Measurements from ENCODE around the gene DACH1.

GRCh38 chr13:71481501-71481900, 385.5 kb downstream of the DACH1 start:
- TF ChIP-seq, protein P1, sequence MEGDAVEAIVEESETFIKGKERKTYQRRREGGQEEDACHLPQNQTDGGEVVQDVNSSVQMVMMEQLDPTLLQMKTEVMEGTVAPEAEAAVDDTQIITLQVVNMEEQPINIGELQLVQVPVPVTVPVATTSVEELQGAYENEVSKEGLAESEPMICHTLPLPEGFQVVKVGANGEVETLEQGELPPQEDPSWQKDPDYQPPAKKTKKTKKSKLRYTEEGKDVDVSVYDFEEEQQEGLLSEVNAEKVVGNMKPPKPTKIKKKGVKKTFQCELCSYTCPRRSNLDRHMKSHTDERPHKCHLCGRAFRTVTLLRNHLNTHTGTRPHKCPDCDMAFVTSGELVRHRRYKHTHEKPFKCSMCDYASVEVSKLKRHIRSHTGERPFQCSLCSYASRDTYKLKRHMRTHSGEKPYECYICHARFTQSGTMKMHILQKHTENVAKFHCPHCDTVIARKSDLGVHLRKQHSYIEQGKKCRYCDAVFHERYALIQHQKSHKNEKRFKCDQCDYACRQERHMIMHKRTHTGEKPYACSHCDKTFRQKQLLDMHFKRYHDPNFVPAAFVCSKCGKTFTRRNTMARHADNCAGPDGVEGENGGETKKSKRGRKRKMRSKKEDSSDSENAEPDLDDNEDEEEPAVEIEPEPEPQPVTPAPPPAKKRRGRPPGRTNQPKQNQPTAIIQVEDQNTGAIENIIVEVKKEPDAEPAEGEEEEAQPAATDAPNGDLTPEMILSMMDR (IDR thresholded peaks at IDR 0.05): no peak
- TF ChIP-seq POLR2A (IDR thresholded peaks at IDR 0.05) (no peak), POLR2AphosphoS5 (IDR thresholded peaks at IDR 0.05) (no peak)

Measured in suprapubic skin (tissue), 4 donors.